HCEC 1CT (cell line): ENCODE measurements around the gene ANKRD60.

ENCODE experiments used
- DNase-seq: peaks from one replicate; pipeline ENCODE4 v3.0.0-alpha.2; 2017

Gene ANKRD60

DNA sequence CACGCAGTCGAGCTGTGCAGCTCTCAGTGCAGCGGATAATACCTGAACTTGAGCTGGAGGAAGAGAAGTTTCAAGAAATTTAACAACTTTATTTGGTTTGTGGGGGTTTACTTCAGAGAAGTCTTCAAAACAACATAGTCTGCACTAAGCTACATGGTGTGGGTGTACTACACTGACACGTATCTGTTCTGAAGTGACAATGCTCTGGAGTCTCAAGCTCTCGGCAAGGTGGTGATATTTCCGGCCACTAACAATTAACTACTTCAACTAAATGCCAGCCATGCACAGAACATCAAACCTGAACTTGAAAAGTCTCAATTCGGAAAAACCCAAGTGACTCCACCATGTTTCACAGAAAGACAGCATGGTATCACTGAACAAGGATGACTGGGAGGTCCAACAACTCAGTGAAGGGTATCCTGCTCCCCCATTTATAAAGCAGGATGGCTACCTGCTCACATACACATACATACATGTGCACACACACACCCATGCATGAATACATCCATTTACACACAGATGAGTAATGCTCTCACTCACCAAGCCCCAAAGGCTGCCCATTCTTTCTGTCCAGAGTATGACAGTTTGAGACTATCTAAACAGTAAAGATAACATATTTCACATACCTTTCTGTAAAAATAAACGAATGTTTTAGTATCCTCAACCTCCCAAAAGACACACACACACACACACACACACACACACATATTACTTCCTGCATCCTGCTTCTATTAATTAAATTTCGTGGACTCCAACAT is 15.4 kb upstream of the ANKRD60 start:
- DNase-seq: no peak

- DNase-seq: no peak
Measured at GRCh38 chr20:58242824-58243223, 14.4 kb upstream of the ANKRD60 start.

GRCh38 chr20:58241766-58242465 is 13.5 kb upstream of the ANKRD60 start:
- DNase-seq: no peak

- no peak for DNase-seq
Measured at GRCh38 chr20:58240471-58240870, 12.0 kb upstream of the ANKRD60 start.

GRCh38 chr20:58239216-58239615 is 10.8 kb upstream of the ANKRD60 start:
- no peak for DNase-seq

- no peak for DNase-seq
Measured at GRCh38 chr20:58238490-58238889, 10.0 kb upstream of the ANKRD60 start.

DNA sequence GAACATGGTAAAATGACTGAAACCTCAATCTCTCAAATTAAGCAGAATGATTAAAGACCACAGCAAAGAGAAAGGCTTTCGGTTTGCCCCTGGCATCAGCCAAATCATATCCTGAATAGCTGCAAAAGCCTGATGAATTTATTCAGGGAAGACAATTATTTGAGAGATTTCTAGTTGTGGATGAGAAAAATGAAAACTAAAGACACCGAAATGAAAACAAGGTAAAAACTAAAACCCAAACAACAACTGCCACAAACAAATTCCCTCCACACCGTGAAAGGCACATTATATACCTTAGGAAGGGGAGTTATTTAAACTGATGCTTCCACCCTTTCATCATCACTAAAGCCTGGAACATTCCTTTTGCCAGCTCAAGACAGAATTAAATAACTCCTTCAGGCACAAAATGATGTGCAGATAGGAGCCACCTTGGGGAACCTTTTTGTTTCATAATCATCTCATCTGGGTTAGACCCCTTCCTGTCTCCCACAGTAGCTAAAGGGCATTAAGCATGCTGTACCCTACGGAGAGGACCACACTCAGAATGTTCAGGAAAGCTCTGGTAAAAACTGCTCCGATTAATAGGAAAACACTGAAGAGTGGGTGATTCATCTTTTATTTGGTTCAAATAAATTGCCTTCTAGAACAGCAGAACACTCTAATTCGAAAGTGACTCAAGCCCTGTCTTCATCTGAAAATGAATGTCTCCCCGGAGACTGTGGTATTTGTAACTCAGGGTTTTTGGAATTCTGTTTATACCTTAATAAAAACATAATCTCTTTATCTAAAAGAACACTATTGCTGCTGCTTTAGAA is 9.1 kb upstream of the ANKRD60 start:
- peak; percentile 59 for DNase-seq

GRCh38 chr20:58236612-58237317 is 8.3 kb upstream of the ANKRD60 start:
- DNase-seq: peak; percentile 57

DNA sequence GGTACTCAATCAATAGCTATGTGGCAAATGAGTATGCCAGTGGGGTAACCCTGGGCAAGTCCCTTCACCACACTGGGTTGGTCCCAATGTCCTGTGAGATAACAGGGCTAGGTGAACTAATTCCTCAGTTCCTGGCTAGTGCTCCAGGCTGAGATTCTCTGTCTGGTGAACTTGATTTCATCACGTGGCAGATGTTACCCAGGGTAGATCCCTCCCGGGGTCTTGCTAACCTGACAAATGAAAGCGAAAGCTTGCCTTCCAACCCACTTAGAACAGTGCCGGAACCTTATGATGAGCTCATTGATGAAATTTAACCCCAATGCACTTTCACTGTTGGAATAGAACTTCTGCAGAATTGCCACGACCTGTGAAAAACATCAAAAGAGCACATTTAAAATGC is 6.6 kb upstream of the ANKRD60 start:
- no peak for DNase-seq

- DNase-seq: no peak
Measured at GRCh38 chr20:58233881-58234528, 5.6 kb upstream of the ANKRD60 start.

DNA sequence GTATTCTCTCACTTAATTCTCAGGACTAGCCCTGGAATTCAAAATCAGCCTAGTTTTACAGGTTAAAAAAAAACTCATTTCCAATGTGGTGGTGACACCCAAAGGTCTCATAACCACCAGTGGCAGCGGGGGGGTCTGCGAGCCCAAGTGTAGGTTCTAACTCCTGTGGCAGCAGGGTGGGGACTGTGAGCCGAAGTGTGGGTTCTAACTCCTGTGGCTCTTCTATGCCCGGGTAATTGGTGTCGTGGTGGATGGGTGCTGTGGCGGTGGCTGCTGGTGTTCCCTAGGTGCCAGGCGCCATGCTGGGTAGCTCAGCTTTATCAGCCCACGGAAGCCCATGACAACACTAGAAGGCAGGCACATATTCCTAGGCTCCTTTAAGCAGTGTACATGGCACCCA is 4.9 kb upstream of the ANKRD60 start:
- no peak for DNase-seq

- DNase-seq: no peak
Measured at GRCh38 chr20:58231683-58232082, 3.2 kb upstream of the ANKRD60 start.

- no peak for DNase-seq
Measured at GRCh38 chr20:58229198-58229798, 845 bp upstream of the ANKRD60 start.

GRCh38 chr20:58228103-58228483 is 360 bp downstream of the ANKRD60 start:
- DNase-seq: no peak

GRCh38 chr20:58227391-58228102 is 906 bp downstream of the ANKRD60 start:
- no peak for DNase-seq

GRCh38 chr20:58225452-58226200 is 2.8 kb downstream of the ANKRD60 start:
- DNase-seq: no peak

DNA sequence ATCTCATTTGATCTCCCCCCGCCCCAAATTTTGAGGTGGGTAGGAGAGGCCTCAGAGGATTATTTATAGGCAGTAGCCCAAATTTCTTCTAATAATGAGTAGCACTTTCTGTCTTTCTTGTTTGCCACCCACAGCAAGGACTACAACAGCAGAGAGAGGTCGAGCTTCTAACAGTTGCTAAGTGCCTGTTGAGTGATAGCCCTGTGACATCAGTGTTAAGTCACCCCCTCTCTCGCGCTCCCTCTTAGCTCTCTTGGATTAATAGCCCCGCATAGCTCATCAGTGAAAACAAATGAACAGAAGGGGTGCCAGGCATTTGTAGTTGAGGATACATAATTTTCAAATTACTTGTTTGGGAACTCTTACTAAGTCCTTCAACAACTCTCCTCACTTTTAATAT is 3.5 kb downstream of the ANKRD60 start:
- DNase-seq: no peak

DNA sequence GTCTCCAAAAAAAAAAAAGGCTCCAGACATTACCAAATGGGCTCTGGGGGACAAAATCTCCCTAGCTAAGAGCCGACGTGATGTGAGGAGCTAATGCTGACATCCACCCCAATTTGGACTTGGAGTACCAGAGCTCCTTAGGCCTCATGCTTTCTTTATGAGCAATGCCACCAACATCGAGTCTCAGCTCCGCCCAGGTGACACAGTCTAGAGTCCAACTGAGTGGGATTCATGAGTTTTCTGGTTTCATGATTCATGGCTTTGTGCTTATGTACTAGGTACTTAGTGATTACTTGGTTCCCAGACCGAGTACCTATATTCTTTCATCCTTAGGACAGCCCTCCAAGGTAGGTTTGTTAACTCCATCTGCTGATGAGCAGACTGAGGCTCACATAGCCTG is 4.4 kb downstream of the ANKRD60 start:
- DNase-seq: no peak

DNA sequence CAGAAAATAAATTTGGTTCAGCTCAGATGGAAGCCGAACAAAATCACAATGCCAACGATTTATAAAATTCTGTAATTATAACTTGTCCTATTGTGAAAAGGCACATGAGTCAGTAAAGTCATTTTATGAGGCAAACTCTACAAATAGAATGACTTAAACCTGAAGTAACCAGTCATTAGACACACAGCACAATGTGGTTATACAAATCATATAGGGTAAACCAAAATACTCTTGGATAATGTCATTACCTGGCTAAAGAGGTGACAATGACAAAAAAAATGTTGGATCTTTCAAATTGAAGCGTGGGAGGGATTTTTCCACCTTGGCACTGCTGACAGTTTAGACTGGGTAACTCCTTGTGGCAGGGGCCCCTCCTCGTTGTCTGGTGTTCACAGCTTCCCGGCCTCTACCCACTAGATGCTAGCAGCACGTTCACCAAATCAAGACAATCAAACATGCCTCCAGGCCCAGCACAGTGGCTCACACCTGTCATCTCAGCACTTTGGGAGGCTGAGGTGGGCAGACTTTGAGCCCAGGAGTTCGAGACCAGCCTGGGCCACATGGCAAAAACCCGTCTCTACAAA is 5.0 kb downstream of the ANKRD60 start:
- no peak for DNase-seq

- DNase-seq: no peak
Measured at GRCh38 chr20:58222446-58222845, 6.0 kb downstream of the ANKRD60 start.
